ENCODE data around the gene HYLS1.

Gene HYLS1

DNA sequence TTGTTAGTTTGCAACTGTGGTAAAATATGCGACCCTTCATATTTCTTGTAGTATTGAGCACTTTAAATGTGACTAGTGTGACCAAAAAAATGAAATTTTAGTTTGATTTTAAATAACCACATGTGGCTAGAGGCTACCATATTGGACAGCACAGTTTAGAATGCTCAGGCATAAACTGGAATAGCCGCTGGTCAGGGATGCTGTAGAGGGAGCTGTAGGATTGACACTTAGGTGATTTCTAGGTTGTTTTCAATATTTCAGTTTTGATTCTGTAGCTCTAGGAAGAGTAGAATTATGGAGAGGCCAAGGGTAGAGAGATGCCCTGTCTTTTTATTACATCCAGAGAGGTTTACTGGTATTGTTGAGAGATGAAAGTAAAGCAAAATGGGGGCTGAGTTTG is 47.6 kb downstream of the HYLS1 start:
- DNase-seq = no peak

GRCh38 chr11:125935618-125936199 is 48.2 kb downstream of the HYLS1 start:
- DNase-seq = no peak

GRCh38 chr11:125938418-125938817 is 51.0 kb downstream of the HYLS1 start:
- DNase-seq = no peak

- no peak for DNase-seq
Observed at GRCh38 chr11:125939081-125939521, 51.6 kb downstream of the HYLS1 start.

- no peak for DNase-seq
Observed at GRCh38 chr11:125940145-125940544, 52.7 kb downstream of the HYLS1 start.

DNA sequence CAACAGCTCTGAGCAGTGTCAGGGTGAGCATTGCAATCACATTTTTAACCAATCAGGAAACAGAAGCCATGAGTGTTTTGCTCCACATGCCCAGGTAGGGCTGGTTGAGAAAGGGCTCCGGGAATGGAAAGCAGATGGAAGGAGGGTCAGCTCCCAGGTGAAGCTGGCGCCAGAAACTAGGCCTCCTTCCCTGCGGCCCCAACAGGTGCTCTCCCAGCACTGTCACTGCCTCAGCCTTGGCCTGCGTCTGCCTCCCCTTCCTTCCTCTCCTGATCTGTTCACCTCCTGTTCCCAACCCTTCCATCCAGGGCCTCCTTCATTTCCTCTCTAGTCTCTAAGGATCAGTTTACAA is 53.8 kb downstream of the HYLS1 start:
- no peak for DNase-seq

DNA sequence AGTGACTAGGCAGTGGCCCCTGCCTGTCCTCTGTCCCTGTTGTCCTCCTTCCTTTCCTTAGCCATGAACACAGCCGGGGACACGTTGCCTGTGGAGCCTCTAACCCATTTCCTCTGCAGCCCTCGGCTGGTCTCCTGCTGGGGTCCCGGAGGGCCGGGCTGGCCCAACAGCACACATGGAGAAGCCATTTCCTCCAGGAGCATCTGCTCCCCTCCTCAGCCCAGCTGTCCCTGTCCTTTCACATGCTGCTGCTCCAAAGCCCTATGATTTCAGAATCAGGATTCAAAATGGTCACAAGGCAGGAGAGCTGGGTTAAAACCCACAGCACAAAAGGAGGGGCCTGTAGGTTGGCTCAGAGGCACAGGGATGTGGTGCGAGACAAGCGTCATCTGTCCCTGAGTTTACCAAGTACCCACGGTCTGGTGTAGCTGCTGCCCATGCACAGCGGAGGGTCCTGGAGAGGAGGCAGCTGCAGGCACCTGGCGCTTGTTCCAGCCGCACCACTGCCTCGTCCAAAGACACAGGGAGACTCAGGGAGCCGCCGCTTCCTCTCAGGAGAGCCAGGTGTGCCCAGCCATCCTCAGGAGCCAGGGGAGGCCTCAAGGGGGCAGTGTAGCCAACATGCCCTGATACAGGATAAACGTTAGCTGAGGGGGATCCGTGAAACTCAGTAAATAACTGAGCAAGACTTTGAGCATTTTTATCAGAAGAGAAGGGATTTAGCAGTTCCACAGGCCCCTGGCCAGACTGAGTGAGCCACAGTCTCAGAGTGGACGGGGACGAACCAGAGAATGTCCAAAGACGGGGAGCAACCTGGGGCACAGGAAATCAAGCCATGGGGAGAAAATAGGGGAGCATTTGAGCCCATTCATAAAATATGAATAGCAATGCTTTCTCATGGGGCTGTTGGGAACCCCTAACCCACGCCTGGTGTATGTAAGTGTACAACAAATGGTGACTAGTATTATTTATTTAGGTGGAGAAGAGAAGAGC is 54.4 kb downstream of the HYLS1 start:
- DNase-seq = peak; percentile 22 to 43

DNA sequence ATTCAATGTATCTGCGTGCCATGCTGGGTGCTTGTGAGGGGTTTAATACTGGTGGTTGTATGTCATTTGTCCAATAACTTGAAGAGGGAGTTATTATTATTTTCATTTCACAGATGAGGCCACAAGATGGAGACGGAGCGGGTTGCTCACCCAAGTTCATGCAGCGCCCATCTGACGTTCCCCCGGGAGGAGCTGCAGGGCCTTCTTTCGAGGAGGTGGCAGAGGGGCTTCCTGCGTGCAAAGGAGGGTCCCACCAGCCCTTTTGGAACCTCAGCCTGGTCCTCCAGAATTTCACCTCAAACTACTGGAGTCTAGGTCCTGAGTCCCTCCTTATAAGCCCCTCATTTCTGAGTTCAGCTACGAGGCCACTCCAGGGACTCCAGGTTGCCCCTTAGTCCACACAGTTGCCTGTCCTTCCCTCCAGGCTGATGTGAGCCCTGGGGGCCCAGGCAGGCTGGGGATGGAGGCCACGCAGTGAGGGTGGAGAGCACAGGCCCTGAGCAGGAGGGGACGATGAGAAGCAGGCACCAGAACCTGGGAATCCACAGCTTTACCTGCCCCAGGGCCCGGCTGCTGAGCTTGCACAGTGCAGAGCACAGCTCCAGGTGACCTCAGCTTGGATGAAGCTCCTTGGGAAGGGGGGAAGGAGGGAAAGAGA is 55.4 kb downstream of the HYLS1 start:
- no peak for DNase-seq

- DNase-seq = no peak
Observed at GRCh38 chr11:125943661-125944349, 56.3 kb downstream of the HYLS1 start.

- DNase-seq = no peak
Observed at GRCh38 chr11:125944350-125945010, 57.0 kb downstream of the HYLS1 start.

DNA sequence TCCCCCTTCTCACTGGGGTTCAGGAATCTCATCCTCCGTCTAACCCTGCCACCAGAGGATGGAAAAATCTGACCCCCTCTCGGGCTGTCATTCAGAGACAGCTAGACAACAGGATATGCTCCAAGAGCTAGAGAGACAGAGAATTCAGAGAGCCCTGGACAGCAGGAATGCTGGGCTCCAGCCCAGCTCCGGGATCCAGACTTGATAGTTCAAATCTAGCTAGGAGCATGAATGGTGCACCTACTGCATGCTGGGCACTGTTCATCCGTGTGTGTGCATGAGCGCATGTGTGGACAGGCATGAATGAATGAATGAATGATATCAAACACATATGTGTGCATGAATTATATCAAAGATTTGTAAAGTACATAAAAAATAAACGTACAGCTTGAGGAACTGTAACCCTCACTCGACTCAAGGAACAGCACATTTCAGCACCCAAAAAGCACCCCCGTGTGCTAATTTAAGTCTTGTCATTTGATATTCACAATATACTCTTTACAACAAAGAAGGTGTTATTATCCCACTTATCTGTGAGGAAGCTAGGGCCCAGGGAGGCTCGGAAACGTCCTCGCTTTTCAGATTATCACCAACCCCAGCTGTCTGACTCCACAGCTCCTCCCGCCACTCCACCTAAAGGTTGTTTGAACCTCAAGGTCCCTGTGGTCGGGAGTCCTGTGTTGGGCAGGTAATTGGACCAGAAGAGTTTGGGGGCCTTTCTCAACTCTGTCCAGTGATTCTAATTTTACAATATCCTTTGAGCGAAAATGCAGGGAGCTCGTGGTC is 57.7 kb downstream of the HYLS1 start:
- no peak for DNase-seq

- DNase-seq = no peak
Observed at GRCh38 chr11:125945797-125946520, 58.5 kb downstream of the HYLS1 start, which contains the start of gene VSIG10L2. TSS of gene VSIG10L2 (plus strand) at chr11:125946044. CDS start at chr11:125946056, 12 bp downstream.

- no peak for DNase-seq
Observed at GRCh38 chr11:125946712-125947418, 59.4 kb downstream of the HYLS1 start.

DNA sequence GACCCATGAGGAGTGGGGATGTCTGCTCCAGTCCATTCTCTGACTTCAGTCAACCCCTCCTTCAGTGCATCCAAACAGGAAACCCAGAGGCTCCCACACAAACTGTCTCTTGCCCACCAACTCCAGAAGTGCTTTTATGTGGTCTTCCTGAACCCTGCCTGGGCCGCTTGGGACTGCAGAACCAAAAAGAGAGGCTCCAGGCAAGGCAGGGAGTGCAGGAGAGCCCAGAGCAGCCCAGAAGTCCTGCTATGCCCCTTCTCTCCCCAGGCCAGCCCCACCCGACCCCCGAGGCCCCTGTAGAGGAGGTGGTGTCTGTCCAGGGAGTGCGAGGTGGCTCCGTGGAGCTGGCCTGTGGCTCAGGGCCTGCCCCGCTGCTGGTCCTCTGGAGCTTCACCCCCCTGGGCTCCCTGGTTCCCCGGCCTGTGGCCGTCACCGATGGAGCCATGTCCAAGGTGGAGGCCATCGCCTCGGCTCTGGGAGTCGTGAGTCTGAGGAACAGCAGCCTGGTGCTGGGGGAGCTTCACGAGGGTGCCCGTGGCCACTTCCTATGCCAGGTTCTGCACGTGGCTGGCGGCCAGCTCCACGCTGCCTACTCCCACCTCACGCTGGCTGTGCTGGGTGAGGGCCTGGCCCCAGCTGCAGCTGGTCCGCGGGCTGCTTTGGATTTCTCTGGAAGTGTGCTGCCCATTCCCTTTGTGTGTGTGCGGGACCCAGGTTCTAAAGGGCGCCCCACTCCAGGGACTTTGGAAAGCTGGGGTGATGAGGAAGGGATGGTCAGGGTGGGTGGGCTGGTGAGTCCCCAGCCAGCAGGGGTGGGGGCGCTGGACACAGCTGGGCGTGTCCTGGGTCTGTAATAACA is 60.2 kb downstream of the HYLS1 start:
- no peak for DNase-seq

DNA sequence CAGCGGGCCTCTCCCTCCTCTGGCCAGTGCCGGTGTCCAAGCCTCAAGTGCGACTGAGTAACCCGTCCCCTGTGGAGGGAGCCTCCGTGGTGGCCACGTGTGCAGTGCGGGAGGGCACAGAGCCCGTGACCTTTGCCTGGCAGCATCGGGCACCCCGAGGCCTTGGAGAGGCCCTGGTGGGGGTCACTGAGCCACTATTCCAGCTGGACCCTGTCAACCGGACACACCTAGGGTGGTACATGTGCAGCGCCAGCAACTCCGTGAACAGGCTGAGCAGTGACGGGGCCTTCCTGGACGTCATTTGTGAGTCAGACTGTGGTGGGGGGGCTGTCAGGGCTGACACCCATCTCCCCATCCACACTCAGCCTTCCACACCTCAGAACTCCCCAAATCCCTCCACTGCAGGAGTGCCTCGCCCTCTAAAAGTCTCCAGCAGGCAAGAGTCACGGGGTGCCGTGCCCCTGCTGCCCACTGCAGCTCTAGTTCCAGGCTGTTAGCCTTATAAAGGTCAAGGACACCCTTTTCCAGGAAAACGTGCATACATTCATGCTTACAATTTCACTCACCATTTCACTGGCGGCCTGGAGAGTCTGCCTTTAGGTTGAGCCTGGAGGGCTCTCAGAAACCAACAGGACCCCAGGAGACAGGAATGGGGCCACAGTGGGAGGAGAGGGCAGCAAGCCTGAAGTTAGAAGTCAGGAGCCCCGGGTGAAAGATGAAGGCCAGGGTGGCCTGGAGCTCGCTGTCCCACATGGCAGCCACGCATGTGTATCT is 61.0 kb downstream of the HYLS1 start:
- no peak for DNase-seq

DNA sequence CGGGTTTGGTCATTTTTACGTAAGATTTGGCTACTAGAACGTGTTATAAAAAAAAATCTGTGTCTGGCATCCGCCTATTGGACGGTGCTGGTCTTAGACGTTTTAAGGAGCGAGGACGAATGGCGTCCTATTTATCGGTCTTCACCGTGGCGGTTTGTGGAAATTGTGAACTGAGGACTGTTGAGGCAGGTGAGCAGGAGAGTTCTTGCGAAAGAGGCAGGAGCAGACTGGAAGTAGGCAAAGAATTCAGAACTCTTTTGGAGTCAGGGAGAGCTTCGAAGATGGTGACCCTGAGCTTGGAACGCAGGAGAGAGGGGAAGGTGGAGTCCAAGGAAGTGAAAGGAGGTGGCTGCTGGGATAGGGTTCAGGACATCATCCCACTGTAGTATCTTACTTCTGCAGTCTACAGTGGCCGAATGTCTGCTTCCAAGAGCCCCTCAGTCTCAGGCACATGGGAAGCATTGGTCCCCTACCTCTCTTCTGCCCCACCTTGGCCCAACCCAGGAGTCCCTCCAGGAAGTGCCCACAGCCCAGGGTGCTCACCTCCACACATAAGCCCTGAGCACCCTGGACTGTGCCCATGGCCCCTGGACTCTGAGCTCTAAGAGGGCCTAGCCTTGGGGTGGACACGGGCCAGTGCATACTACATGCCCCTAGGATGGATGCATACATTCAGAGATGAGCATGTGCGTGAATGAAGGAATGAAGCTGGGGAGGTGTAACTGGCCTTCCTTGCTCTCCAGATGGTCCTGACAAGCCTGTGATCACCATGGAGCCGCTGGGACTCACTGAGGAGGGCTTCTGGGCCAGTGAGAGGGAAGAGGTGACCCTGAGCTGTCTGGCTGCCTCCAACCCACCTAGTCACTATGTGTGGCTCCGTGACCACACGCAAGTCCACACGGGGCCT is 62.1 kb downstream of the HYLS1 start:
- DNase-seq = no peak

- no peak for DNase-seq
Observed at GRCh38 chr11:125950178-125950490, 62.7 kb downstream of the HYLS1 start.

All from activated CD4-positive, alpha-beta T cell treated with anti-CD3 and anti-CD28 coated beads for 4 hours (primary cell).